ENCODE measurements around the gene PAGE5.

DNA sequence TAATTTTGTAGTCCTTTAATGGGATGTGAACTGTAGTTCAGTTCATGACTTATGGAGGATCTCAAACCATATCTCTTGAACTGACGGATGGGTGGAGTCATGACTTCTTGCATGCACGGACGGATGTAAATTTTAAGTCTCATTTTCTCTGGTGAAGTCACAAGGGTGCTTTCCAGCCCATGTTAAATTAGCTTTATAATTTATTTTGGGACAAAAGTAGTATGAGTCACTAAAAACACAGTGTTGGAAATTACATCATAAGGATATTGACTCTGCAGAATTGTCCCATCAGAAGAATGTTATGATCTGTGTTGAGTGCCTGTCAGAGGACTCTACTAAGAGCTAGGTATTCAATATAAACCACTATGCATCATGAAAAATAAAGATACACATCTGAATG is 6.8 kb upstream of the PAGE5 start:
- TF ChIP-seq, protein P1, sequence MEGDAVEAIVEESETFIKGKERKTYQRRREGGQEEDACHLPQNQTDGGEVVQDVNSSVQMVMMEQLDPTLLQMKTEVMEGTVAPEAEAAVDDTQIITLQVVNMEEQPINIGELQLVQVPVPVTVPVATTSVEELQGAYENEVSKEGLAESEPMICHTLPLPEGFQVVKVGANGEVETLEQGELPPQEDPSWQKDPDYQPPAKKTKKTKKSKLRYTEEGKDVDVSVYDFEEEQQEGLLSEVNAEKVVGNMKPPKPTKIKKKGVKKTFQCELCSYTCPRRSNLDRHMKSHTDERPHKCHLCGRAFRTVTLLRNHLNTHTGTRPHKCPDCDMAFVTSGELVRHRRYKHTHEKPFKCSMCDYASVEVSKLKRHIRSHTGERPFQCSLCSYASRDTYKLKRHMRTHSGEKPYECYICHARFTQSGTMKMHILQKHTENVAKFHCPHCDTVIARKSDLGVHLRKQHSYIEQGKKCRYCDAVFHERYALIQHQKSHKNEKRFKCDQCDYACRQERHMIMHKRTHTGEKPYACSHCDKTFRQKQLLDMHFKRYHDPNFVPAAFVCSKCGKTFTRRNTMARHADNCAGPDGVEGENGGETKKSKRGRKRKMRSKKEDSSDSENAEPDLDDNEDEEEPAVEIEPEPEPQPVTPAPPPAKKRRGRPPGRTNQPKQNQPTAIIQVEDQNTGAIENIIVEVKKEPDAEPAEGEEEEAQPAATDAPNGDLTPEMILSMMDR (conservative IDR thresholded peaks at IDR 0.05; ENCODE audit: low read length), result no peak
- no peak for TF ChIP-seq EZH2phosphoT487 (IDR thresholded peaks at IDR 0.05; ENCODE audit: borderline replicate concordance, low read depth, low read length)
